ENCODE data around the gene KLF6.

DNA sequence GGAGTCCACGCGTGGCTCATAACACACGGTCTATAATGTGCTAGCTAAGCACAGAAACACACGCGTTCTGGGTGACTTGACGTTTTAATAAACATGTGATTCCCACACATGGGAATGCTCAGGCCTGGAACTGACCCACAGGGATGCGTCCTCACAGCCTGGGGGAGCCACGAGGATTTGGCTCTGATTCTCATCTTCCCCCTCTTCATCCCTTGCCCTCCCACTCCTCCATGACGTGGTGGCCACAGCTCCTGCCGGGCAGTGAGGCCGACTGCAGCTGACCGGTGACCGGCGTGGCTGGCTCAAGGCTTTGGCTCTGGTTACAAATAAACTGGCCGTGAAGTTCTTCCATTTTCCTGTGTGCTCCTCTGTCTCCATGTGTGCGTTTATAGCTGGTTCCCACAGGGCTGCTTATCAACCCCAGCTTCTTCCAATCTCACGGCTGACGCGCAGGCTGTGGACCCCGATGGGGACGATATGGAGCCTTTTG is 40.9 kb upstream of the KLF6 start:
- TF ChIP-seq, protein P1, sequence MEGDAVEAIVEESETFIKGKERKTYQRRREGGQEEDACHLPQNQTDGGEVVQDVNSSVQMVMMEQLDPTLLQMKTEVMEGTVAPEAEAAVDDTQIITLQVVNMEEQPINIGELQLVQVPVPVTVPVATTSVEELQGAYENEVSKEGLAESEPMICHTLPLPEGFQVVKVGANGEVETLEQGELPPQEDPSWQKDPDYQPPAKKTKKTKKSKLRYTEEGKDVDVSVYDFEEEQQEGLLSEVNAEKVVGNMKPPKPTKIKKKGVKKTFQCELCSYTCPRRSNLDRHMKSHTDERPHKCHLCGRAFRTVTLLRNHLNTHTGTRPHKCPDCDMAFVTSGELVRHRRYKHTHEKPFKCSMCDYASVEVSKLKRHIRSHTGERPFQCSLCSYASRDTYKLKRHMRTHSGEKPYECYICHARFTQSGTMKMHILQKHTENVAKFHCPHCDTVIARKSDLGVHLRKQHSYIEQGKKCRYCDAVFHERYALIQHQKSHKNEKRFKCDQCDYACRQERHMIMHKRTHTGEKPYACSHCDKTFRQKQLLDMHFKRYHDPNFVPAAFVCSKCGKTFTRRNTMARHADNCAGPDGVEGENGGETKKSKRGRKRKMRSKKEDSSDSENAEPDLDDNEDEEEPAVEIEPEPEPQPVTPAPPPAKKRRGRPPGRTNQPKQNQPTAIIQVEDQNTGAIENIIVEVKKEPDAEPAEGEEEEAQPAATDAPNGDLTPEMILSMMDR (IDR thresholded peaks at IDR 0.05), result no peak
- TF ChIP-seq POLR2A (IDR thresholded peaks at IDR 0.05), result no peak

Data from tibial nerve (tissue), 3 donors.